PFSK-1 (cell line): ENCODE data around the gene FBXL13.

ENCODE experiments used
- SIN3A ChIP-seq: IDR thresholded peaks from 2 replicates; pipeline ENCODE4 v1.6.1; 2012; ENCODE audit warnings: mild to moderate bottlenecking, low read length, moderate library complexity, borderline replicate concordance; ENCODE audit not compliant: insufficient read depth
- TAF1 ChIP-seq: IDR thresholded peaks from 2 replicates; pipeline ENCODE4 v1.6.1; 2012; ENCODE audit warnings: low read length, control low read depth, borderline replicate concordance; ENCODE audit not compliant: insufficient read depth

GRCh38 chr7:102914585-102914984 is 160.0 kb downstream of the FBXL13 start:
- no peak for TF ChIP-seq TAF1
- no peak for TF ChIP-seq SIN3A
